Measurements from ENCODE around the gene SIX5. TPM values are rescaled to one million over a fixed set of nuclear protein-coding genes. Genes with fewer than 3 reads are reported as not detected.

The SIX5 gene
- total RNA-seq, 1 experiment from 2014 or later: 26.0 TPM

DNA sequence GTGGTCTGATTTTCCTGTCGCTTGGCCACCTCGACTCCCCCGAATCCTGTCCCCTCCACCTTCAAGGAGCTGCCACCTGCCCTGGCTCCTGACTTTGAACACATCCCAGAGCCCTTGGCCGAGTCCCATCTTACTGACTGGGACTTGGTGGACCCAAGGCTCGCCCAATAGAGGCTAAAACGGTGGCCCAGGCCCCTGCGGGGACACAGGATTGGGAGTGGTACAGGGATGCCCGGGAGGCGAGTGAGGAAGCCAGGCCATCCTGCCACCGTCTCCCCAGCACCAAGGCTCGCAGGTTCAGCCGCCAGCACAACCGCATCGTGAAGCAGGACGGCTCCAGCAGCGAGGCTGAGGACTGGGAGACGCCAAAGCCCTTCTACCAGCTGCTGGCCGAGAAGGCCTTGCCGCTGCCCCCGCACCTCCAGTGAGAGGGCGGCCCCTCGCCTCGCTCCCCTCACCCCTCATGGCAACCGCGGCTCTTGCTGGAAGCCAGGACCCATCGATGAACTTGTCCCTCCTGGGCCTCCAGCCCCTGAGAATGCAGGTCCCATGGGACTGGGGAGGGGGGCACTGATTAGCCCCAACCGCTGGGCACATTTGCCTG, 5.3 kb downstream of the SIX5 start (continued):
- TF ChIP-seq HMGA2 (CRISPR knock-in tag; IDR thresholded peaks at IDR 0.05): no peak
- TF ChIP-seq TEAD4 (CRISPR knock-in tag; IDR thresholded peaks at IDR 0.05): no peak

DNA sequence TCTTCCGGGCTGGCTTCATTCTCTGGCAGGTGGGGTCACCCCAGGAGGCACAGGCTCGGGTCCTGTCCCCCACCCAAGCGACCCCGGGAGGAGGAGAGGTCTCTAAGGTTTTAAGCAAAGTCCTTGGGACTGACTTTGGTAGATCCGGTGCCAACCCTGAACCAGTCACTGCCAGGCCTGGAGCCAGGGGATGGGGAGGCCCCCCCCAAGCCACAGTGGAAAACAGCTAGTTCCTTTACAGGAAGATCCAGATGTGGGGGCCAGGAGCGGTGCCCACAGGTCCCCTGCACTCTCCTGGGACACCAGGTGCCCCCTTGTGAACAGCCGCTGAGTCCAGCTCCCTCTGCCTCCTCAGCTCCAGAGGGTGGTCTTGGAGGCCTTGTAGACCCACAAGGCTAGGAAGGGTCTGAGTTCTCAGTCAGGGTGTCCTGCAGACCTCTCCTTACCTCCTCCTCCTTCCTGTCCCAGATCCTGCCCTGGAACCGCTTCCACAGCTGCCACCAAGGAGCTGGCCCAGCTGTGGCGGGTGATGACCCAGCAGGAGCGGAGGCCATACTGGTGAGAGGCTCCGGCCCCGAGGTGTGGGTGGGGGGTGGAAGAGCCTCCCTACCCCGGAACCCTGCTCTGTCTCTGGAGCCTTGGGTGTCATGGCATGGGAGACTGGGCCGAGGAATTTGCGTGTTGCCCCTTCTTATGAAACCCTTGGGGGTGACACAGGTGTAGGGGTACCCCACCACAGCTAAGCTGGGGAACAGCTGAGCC, 6.0 kb downstream of the SIX5 start:
- ATAC-seq: no peak
- TF ChIP-seq ZNF425 (CRISPR knock-in tag; conservative IDR thresholded peaks at IDR 0.05): no peak
- Mint-ChIP-seq H3K27ac (no peak overlapping the region), H3K9me3 (no peaks in the 10 kb centered on the region), H3K27me3 (ENCODE audit: low read depth) (peaks cover 14% of the 10 kb centered on the region), H3K4me1 (peaks cover 18% of the 10 kb centered on the region), H3K36me3 (no peaks in the 10 kb centered on the region), H3K4me3 (no peak overlapping the region)
- POLR2A ChIA-PET: interaction anchor here (0.6 to 1.8 kb wide), 3 partner anchors 20 to 71 kb away, joined by 4 to 8 read pairs (median 5); partner anchors contain the start of genes DMPK and QPCTL
- CTCF ChIA-PET: interaction anchor here (0.6 to 2.9 kb wide), 5 partner anchors 10 to 54 kb away, joined by 3 to 23 read pairs (median 3); partner anchors contain the start of gene FBXO46
- DNase-seq (ENCODE audit: low spot score): no peak

- Mint-ChIP-seq H3K27me3 (ENCODE audit: low read depth) (peaks cover 23% of the 10 kb centered on the region), H3K4me3 (no peak overlapping the region), H3K4me1 (peaks cover 18% of the 10 kb centered on the region), H3K27ac (no peak overlapping the region), H3K9me3 (no peaks in the 10 kb centered on the region), H3K36me3 (no peaks in the 10 kb centered on the region)
- ChIA-PET CTCF (interaction anchor here (1.0 to 2.9 kb wide), 3 partner anchors 9 to 55 kb away, joined by 3 to 23 read pairs (median 5); no protein-coding TSS in a partner anchor), POLR2A (interaction anchor here (1.0 kb wide), 1 partner anchor 32 kb away, joined by 6 read pairs; the partner anchor contains the start of gene FBXO46)
- DNase-seq (ENCODE audit: low spot score) (no peak), ATAC-seq (no peak)
- TF ChIP-seq ZNF232 (CRISPR knock-in tag; IDR thresholded peaks at IDR 0.05) (no peak), TEAD1 (CRISPR knock-in tag; IDR thresholded peaks at IDR 0.05) (no peak), HMGA2 (CRISPR knock-in tag; IDR thresholded peaks at IDR 0.05) (no peak), IRF1 (CRISPR knock-in tag; IDR thresholded peaks at IDR 0.05) (no peak), ZNF138 (CRISPR knock-in tag; conservative IDR thresholded peaks at IDR 0.05) (no peak), FOXJ3 (CRISPR knock-in tag; IDR thresholded peaks at IDR 0.05; ENCODE audit: borderline replicate concordance) (no peak), NFE2L1 (CRISPR knock-in tag; IDR thresholded peaks at IDR 0.05) (no peak), ATF1 (CRISPR knock-in tag; IDR thresholded peaks at IDR 0.05) (no peak)
Observed at GRCh38 chr19:45761714-45762113, 7.3 kb downstream of the SIX5 start.

GRCh38 chr19:45758921-45759320, 10.1 kb downstream of the SIX5 start:
- POLR2A ChIA-PET: interaction anchor here (1.0 kb wide), 1 partner anchor 10 kb away, joined by 3 read pairs; the partner anchor contains the start of gene SIX5
- Mint-ChIP-seq H3K4me1 (peaks cover under 1% of the 10 kb centered on the region; the same call in 1 of the 2 replicates), H3K9me3 (no peaks in the 10 kb centered on the region), H3K27ac (no peak overlapping the region), H3K27me3 (ENCODE audit: low read depth) (peaks cover 23% of the 10 kb centered on the region), H3K4me3 (no peak overlapping the region), H3K36me3 (no peaks in the 10 kb centered on the region)
- CTCF ChIA-PET: interaction anchor here (1.6 to 1.8 kb wide), 2 partner anchors 10 to 12 kb away, joined by 5 to 8 read pairs; partner anchors contain the start of gene SIX5
- no peak for DNase-seq (ENCODE audit: low spot score)
- no peak for ATAC-seq
- TF ChIP-seq ZNF532 (CRISPR knock-in tag; IDR thresholded peaks at IDR 0.05; ENCODE audit: borderline replicate concordance): no peak
- TF ChIP-seq SMAD3 (CRISPR knock-in tag; IDR thresholded peaks at IDR 0.05; ENCODE audit: borderline replicate concordance): no peak
- no peak for TF ChIP-seq ATF1 (CRISPR knock-in tag; IDR thresholded peaks at IDR 0.05)
- TF ChIP-seq PRRX2 (CRISPR knock-in tag; IDR thresholded peaks at IDR 0.05): no peak
- TF ChIP-seq CREB1 (CRISPR knock-in tag; IDR thresholded peaks at IDR 0.05): no peak
- TF ChIP-seq USF1 (CRISPR knock-in tag; IDR thresholded peaks at IDR 0.05): no peak
- TF ChIP-seq ERG (CRISPR knock-in tag; IDR thresholded peaks at IDR 0.05): no peak
- no peak for TF ChIP-seq E2F1 (CRISPR knock-in tag; IDR thresholded peaks at IDR 0.05)
- TF ChIP-seq GRHL2 (CRISPR knock-in tag; IDR thresholded peaks at IDR 0.05; ENCODE audit: insufficient replicate concordance, severe bottlenecking): no peak

All from WTC11 (cell line).